HepG2 (cell line): ENCODE measurements around the gene LSMEM2. TPM values are rescaled to one million over a fixed set of nuclear protein-coding genes. Genes with fewer than 3 reads are reported as not detected.
A peak's percentile ranks its signal among the peaks of the same experiment; 100 is the strongest.

Experiments
- EED ChIP-seq: sonication (generic); formaldehyde crosslinking; IDR thresholded peaks from 2 replicates; pipeline ENCODE4 v1.5.0; 2020; ENCODE audit warnings: mild to moderate bottlenecking, missing genetic modification reagents
- KDM2A ChIP-seq: sonication (generic); formaldehyde crosslinking; IDR thresholded peaks from 2 replicates; pipeline ENCODE4 v1.4.0; 2020; ENCODE audit warnings: low read depth, missing genetic modification reagents, borderline replicate concordance
- MAZ ChIP-seq, 2 experiments: sonication (generic) in 1 of 2; formaldehyde crosslinking in 1 of 2; IDR thresholded peaks; 2 replicates each; pipeline versions ENCODE4 v1.5.0 to v1.6.1; 2012 to 2020; ENCODE audit warnings: low read depth in 2 of 2, mild to moderate bottlenecking in 2 of 2, borderline replicate concordance in 1 of 2, improper control_type of control experiment in 1 of 2, low read length in 1 of 2, missing genetic modification reagents in 1 of 2, moderate library complexity in 1 of 2
- MIER2 ChIP-seq: IDR thresholded peaks from 2 replicates; pipeline ENCODE4 v1.6.1; 2016; ENCODE audit warnings: missing biosample characterization, missing genetic modification reagents
- MXD4 ChIP-seq: IDR thresholded peaks from 2 replicates; pipeline ENCODE4 v1.6.1; 2016; ENCODE audit warnings: mild to moderate bottlenecking, missing biosample characterization, missing genetic modification reagents
- NFE2 ChIP-seq: sonication (generic); formaldehyde crosslinking; IDR thresholded peaks from 2 replicates; pipeline ENCODE4 v1.4.0; 2020; ENCODE audit warnings: missing genetic modification reagents
- SUZ12 ChIP-seq: fragments of 150-350 bp; IDR thresholded peaks from 2 replicates; pipeline ENCODE4 v1.6.1; 2014; ENCODE audit warnings: low read depth, low read length
- TSC22D2 ChIP-seq: sonication (generic); formaldehyde crosslinking; IDR thresholded peaks from 2 replicates; pipeline ENCODE4 v1.5.1; 2020; ENCODE audit warnings: missing genetic modification reagents, mild to moderate bottlenecking, borderline replicate concordance
- ZNF782 ChIP-seq: sonication (generic); formaldehyde crosslinking; IDR thresholded peaks from 2 replicates; pipeline ENCODE4 v1.4.0; 2020; ENCODE audit warnings: missing genetic modification reagents, mild to moderate bottlenecking, borderline replicate concordance
- ZNF792 ChIP-seq: IDR thresholded peaks from 2 replicates; pipeline ENCODE4 v1.6.1; 2016
- ZNF879 ChIP-seq: sonication (generic); formaldehyde crosslinking; IDR thresholded peaks from 2 replicates; pipeline ENCODE4 v1.8.1; 2023; ENCODE audit warnings: missing genetic modification reagents
- ZSCAN31 ChIP-seq: sonication (generic); formaldehyde crosslinking; IDR thresholded peaks from 2 replicates; pipeline ENCODE4 v1.5.0; 2020; ENCODE audit warnings: low read depth, mild to moderate bottlenecking, missing genetic modification reagents
- polyA plus RNA-seq, 8 experiments: library from polyadenylated mRNA; depleted of rRNA in 3 of 8; stranded (reverse) in 7 of 8; unstranded in 1 of 8; fragments of >200 nt; fragmentation: Illumina TruSeq in 4 of 8; extraction: Trizol in 4 of 8; gene quantifications; 2 replicates each; pipeline versions ENCODE4 v1.2.1 to v1.2.3, GENCODE V29; 2011 to 2016; ENCODE audit warnings: low read depth in 4 of 8, missing spikeins in 1 of 8, mixed read lengths in 1 of 8; ENCODE audit not compliant: insufficient read depth in 1 of 8
- total RNA-seq, 5 experiments: library from RNA; depleted of rRNA; stranded (reverse); fragments of >200 nt; fragmentation: Illumina TruSeq; extraction: Trizol; gene quantifications; 2 replicates each; pipeline ENCODE4 v1.2.3, GENCODE V29; 2016; ENCODE audit warnings: low read depth in 1 of 5
- TF ChIP-seq, protein P1 (sequence below): IDR thresholded peaks from 2 replicates; pipeline ENCODE4 v1.6.1; 2016; ENCODE audit warnings: missing biosample characterization, missing genetic modification reagents, low read depth
- TF ChIP-seq, protein P2 (sequence below): sonication (generic); formaldehyde crosslinking; conservative IDR thresholded peaks from 2 replicates; pipeline ENCODE4 v1.4.0; 2020; ENCODE audit warnings: mild to moderate bottlenecking, missing genetic modification reagents, moderate library complexity
- TF ChIP-seq, protein P3 (sequence below): sonication (generic); formaldehyde crosslinking; IDR thresholded peaks from 2 replicates; pipeline ENCODE4 v1.4.0; 2020; ENCODE audit warnings: low read depth, missing genetic modification reagents
- TF ChIP-seq, protein P4 (sequence below): sonication (generic); formaldehyde crosslinking; IDR thresholded peaks from 2 replicates; pipeline ENCODE4 v1.4.0; 2020; ENCODE audit warnings: missing genetic modification reagents
- TF ChIP-seq, protein P5 (sequence below): IDR thresholded peaks from 2 replicates; pipeline ENCODE4 v1.6.1; 2016; ENCODE audit warnings: low read depth, borderline replicate concordance

LSMEM2 gene
- total and polyA plus RNA-seq, 2 of the 13 experiments (the other 11 are each of a cell fraction or from before 2014, with no cell fraction given), result 0.07 to 0.41 TPM

DNA sequence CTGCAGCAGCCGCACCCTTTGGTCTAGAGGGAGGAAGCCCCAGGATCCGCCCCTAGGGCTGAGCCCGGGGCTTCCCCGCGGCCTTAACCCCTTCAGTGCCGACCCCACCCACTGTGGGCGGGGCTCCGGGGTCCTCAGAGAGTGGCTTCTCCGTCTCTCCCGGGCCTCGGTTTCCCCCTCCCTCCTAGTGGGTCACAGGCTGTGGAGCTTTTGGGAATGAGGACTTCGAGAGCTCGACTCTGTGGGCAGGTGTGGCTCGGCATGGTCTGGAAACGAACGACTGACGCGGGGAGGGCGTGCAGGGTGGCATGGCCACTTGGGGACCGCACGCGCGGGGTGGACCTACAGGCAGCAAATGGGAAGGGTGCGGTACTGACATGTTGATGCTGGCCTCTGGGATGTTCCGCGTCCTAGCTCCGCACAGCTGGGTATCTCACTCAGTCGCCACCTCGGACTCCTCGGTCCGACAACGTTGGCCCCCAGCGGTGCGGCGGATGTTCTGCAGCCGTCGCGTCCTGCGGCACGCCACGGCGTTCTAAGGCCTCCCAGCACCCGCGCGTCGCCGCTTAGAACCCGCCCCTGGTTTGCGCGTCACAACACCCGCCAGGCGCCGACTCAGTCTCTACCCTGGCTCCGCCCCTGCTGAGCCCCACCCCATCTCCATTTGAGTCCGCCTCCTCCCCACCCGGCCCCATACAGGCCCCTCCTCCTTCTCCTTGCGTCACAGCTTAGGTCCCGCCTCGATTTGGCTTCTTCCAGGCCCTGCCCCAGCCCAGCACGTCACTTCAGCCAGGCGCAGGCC is 20.1 kb downstream of the LSMEM2 start, which contains the start of the genes HYAL3 and NAA80 (continued):
- TF ChIP-seq MXD4 (CRISPR knock-in tag), result peak; percentile 43; the same call in 1 of the 2 replicates
- TF ChIP-seq, protein P1, sequence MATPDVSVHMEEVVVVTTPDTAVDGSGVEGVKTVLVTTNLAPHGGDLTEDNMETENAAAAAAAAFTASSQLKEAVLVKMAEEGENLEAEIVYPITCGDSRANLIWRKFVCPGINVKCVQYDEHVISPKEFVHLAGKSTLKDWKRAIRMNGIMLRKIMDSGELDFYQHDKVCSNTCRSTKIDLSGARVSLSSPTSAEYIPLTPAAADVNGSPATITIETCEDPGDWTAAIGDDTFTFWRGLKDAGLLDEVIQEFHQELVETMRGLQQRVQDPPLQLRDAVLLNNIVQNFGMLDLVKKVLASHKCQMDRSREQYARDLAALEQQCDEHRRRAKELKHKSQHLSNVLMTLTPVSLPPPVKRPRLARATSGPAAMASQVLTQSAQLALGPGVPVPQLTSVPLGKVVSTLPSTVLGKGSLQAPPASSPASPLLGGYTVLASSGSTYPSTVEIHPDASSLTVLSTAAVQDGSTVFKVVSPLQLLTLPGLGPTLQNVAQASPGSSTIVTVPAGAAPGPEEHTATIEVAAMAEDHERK, result 0 out of 2 replicates have a peak, but pooled peaks have one; percentile 27
- no peak for TF ChIP-seq TSC22D2 (CRISPR knock-in tag)
- no peak; the same call in 1 of the 2 replicates for TF ChIP-seq ZNF782 (CRISPR knock-in tag)
- 0 out of 2 replicates have a peak, but pooled peaks have one; percentile 38 for TF ChIP-seq ZNF792 (CRISPR knock-in tag)
- TF ChIP-seq, protein P2, sequence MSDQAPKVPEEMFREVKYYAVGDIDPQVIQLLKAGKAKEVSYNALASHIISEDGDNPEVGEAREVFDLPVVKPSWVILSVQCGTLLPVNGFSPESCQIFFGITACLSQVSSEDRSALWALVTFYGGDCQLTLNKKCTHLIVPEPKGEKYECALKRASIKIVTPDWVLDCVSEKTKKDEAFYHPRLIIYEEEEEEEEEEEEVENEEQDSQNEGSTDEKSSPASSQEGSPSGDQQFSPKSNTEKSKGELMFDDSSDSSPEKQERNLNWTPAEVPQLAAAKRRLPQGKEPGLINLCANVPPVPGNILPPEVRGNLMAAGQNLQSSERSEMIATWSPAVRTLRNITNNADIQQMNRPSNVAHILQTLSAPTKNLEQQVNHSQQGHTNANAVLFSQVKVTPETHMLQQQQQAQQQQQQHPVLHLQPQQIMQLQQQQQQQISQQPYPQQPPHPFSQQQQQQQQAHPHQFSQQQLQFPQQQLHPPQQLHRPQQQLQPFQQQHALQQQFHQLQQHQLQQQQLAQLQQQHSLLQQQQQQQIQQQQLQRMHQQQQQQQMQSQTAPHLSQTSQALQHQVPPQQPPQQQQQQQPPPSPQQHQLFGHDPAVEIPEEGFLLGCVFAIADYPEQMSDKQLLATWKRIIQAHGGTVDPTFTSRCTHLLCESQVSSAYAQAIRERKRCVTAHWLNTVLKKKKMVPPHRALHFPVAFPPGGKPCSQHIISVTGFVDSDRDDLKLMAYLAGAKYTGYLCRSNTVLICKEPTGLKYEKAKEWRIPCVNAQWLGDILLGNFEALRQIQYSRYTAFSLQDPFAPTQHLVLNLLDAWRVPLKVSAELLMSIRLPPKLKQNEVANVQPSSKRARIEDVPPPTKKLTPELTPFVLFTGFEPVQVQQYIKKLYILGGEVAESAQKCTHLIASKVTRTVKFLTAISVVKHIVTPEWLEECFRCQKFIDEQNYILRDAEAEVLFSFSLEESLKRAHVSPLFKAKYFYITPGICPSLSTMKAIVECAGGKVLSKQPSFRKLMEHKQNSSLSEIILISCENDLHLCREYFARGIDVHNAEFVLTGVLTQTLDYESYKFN (CRISPR knock-in tag), result no peak; the same call in 1 of the 2 replicates
- TF ChIP-seq KDM2A (CRISPR knock-in tag), result peak; percentile 100
- TF ChIP-seq MAZ (IDR thresholded peaks at IDR 0.05; ENCODE audit: borderline replicate concordance, low read depth, low read length), result peak; percentile 75; the same call in 1 of the 2 replicates
- TF ChIP-seq MAZ (CRISPR knock-in tag; IDR thresholded peaks at IDR 0.05; ENCODE audit: low read depth), result no peak; the same call in 1 of the 2 replicates
- no peak for TF ChIP-seq MIER2
- TF ChIP-seq SUZ12, result no peak
- TF ChIP-seq, protein P3, sequence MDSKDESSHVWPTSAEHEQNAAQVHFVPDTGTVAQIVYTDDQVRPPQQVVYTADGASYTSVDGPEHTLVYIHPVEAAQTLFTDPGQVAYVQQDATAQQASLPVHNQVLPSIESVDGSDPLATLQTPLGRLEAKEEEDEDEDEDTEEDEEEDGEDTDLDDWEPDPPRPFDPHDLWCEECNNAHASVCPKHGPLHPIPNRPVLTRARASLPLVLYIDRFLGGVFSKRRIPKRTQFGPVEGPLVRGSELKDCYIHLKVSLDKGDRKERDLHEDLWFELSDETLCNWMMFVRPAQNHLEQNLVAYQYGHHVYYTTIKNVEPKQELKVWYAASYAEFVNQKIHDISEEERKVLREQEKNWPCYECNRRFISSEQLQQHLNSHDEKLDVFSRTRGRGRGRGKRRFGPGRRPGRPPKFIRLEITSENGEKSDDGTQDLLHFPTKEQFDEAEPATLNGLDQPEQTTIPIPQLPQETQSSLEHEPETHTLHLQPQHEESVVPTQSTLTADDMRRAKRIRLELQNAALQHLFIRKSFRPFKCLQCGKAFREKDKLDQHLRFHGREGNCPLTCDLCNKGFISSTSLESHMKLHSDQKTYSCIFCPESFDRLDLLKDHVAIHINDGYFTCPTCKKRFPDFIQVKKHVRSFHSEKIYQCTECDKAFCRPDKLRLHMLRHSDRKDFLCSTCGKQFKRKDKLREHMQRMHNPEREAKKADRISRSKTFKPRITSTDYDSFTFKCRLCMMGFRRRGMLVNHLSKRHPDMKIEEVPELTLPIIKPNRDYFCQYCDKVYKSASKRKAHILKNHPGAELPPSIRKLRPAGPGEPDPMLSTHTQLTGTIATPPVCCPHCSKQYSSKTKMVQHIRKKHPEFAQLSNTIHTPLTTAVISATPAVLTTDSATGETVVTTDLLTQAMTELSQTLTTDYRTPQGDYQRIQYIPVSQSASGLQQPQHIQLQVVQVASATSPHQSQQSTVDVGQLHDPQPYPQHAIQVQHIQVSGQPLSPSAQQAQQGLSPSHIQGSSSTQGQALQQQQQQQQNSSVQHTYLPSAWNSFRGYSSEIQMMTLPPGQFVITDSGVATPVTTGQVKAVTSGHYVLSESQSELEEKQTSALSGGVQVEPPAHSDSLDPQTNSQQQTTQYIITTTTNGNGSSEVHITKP, result no peak
- peak; percentile 64; the same call in 1 of the 2 replicates for TF ChIP-seq EED (CRISPR knock-in tag)
- TF ChIP-seq ZNF879 (CRISPR knock-in tag), result no peak
- peak; percentile 94 for TF ChIP-seq ZSCAN31 (CRISPR knock-in tag)
- TF ChIP-seq, protein P4, sequence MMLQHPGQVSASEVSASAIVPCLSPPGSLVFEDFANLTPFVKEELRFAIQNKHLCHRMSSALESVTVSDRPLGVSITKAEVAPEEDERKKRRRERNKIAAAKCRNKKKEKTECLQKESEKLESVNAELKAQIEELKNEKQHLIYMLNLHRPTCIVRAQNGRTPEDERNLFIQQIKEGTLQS (CRISPR knock-in tag), result no peak
- TF ChIP-seq NFE2, result no peak
- TF ChIP-seq, protein P5, sequence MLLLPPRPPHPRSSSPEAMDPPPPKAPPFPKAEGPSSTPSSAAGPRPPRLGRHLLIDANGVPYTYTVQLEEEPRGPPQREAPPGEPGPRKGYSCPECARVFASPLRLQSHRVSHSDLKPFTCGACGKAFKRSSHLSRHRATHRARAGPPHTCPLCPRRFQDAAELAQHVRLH (CRISPR knock-in tag), result no peak; the same call in none of the 2 replicates
